WTC11 (cell line): ENCODE results near the gene KLF1. TPM values are rescaled to one million over a fixed set of nuclear protein-coding genes. Genes with fewer than 3 reads are reported as not detected.

Experiments used
- ATAC-seq: fragments of 200-7000 bp; cut with Tn5 transposase; 2 replicates; pipeline ENCODE4 v1.10.0; 2021; ENCODE audit warnings: mild to moderate bottlenecking, moderate library complexity
- CTCF ChIA-PET: fragments of 300-600 bp; sonication (Branson Sonifier 250); formaldehyde crosslinking; loops from one replicate; lab custom pipeline; 2021; ENCODE audit warnings: antibody characterized with exemption; lab: Charles Lee
- POLR2A ChIA-PET: fragments of 350-600 bp; sonication (Branson Sonifier 250); formaldehyde crosslinking; loops from one replicate; lab custom pipeline; 2021; ENCODE audit warnings: antibody characterized with exemption; lab: Charles Lee
- DNase-seq: peaks from one replicate; pipeline ENCODE4 v3.0.0; 2021; ENCODE audit warnings: low spot score
- H3K27ac Mint-ChIP-seq: 2 replicates; pipeline ENCODE4 v1.8.0; 2021; ENCODE audit warnings: mixed read lengths
- H3K27me3 Mint-ChIP-seq: 2 replicates; pipeline ENCODE4 v1.8.0; 2021; ENCODE audit warnings: low read depth, mild to moderate bottlenecking, moderate library complexity, mixed read lengths
- H3K36me3 Mint-ChIP-seq: 2 replicates; pipeline ENCODE4 v1.8.0; 2021; ENCODE audit warnings: mixed read lengths
- H3K4me1 Mint-ChIP-seq: 2 replicates; pipeline ENCODE4 v1.8.0; 2022; ENCODE audit warnings: mixed read lengths
- H3K4me3 Mint-ChIP-seq: 2 replicates; pipeline ENCODE4 v1.8.0; 2021; ENCODE audit warnings: mild to moderate bottlenecking, moderate library complexity, mixed read lengths
- H3K9me3 Mint-ChIP-seq: 2 replicates; pipeline ENCODE4 v1.8.0; 2021; ENCODE audit warnings: mixed read lengths
- ARID4B ChIP-seq: sonication (generic); formaldehyde crosslinking; IDR thresholded peaks from 2 replicates; pipeline ENCODE4 v1.8.0; 2023; ENCODE audit warnings: missing genetic modification reagents, mild to moderate bottlenecking, borderline replicate concordance
- TEAD4 ChIP-seq: sonication (generic); formaldehyde crosslinking; IDR thresholded peaks from 2 replicates; pipeline ENCODE4 v1.8.0; 2022; ENCODE audit warnings: mild to moderate bottlenecking, missing genetic modification reagents
- USF1 ChIP-seq: sonication (generic); formaldehyde crosslinking; IDR thresholded peaks from 2 replicates; pipeline ENCODE4 v1.8.0; 2022; ENCODE audit warnings: mild to moderate bottlenecking, missing genetic modification reagents
- USF2 ChIP-seq: sonication (generic); formaldehyde crosslinking; IDR thresholded peaks from 2 replicates; pipeline ENCODE4 v1.8.1; 2023; ENCODE audit warnings: mild to moderate bottlenecking, missing genetic modification reagents, moderate library complexity
- ZBTB21 ChIP-seq: sonication (generic); formaldehyde crosslinking; IDR thresholded peaks from 2 replicates; pipeline ENCODE4 v1.8.1; 2023; ENCODE audit warnings: mild to moderate bottlenecking, missing genetic modification reagents, borderline replicate concordance
- total RNA-seq: library from RNA; stranded (reverse); gene quantifications from 3 replicates; pipeline ENCODE4 v1.2.3, GENCODE V29; 2021
- TF ChIP-seq, protein P1 (sequence below): sonication (generic); formaldehyde crosslinking; IDR thresholded peaks from 2 replicates; pipeline ENCODE4 v1.8.1; 2023; ENCODE audit warnings: mild to moderate bottlenecking, missing genetic modification reagents, borderline replicate concordance
- TF ChIP-seq, protein P2 (sequence below): sonication (generic); formaldehyde crosslinking; IDR thresholded peaks from 2 replicates; pipeline ENCODE4 v1.8.1; 2023; ENCODE audit warnings: mild to moderate bottlenecking, moderate library complexity, missing genetic modification reagents

Gene KLF1
- total RNA-seq, 1 experiment from 2014 or later: 0.72 TPM

- Mint-ChIP-seq H3K4me3 (peak overlapping the region; percentile 99), H3K27me3 (no peaks in the 10 kb centered on the region; the same call in 1 of the 2 replicates), H3K9me3 (no peaks in the 10 kb centered on the region), H3K36me3 (peaks cover 24% of the 10 kb centered on the region), H3K4me1 (peaks cover 14% of the 10 kb centered on the region), H3K27ac (no peak overlapping the region)
- ATAC-seq (no peak), DNase-seq (no peak)
- POLR2A ChIA-PET: no interaction called here
- TF ChIP-seq ARID4B (CRISPR knock-in tag) (no peak), TEAD4 (CRISPR knock-in tag) (no peak), ZBTB21 (CRISPR knock-in tag) (no peak)
- TF ChIP-seq, protein P1, sequence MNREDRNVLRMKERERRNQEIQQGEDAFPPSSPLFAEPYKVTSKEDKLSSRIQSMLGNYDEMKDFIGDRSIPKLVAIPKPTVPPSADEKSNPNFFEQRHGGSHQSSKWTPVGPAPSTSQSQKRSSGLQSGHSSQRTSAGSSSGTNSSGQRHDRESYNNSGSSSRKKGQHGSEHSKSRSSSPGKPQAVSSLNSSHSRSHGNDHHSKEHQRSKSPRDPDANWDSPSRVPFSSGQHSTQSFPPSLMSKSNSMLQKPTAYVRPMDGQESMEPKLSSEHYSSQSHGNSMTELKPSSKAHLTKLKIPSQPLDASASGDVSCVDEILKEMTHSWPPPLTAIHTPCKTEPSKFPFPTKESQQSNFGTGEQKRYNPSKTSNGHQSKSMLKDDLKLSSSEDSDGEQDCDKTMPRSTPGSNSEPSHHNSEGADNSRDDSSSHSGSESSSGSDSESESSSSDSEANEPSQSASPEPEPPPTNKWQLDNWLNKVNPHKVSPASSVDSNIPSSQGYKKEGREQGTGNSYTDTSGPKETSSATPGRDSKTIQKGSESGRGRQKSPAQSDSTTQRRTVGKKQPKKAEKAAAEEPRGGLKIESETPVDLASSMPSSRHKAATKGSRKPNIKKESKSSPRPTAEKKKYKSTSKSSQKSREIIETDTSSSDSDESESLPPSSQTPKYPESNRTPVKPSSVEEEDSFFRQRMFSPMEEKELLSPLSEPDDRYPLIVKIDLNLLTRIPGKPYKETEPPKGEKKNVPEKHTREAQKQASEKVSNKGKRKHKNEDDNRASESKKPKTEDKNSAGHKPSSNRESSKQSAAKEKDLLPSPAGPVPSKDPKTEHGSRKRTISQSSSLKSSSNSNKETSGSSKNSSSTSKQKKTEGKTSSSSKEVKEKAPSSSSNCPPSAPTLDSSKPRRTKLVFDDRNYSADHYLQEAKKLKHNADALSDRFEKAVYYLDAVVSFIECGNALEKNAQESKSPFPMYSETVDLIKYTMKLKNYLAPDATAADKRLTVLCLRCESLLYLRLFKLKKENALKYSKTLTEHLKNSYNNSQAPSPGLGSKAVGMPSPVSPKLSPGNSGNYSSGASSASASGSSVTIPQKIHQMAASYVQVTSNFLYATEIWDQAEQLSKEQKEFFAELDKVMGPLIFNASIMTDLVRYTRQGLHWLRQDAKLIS (CRISPR knock-in tag): no peak
- CTCF ChIA-PET: no interaction called here
These were observed 6.6 kb upstream of the KLF1 start for GRCh38 chr19:12893582-12893981.

- CTCF ChIA-PET: interaction anchor here (0.6 to 3.4 kb wide), 11 partner anchors 10 to 163 kb away, joined by 3 to 33 read pairs (median 9); no protein-coding TSS in a partner anchor
- Mint-ChIP-seq H3K4me3 (peak overlapping the region; percentile 99), H3K36me3 (peaks cover 20% of the 10 kb centered on the region)
These were observed 4.6 kb upstream of the KLF1 start for GRCh38 chr19:12891553-12892021.

More at GRCh38 chr19:12891553-12892021, 4.6 kb upstream of the KLF1 start:
- Mint-ChIP-seq H3K4me1 (peaks cover 17% of the 10 kb centered on the region), H3K27ac (0 out of 2 replicates have a peak overlapping the region, but pooled peaks have one; percentile 88), H3K27me3 (peaks cover 15% of the 10 kb centered on the region), H3K9me3 (no peaks in the 10 kb centered on the region)
- POLR2A ChIA-PET: interaction anchor here (0.6 to 2.4 kb wide), 15 partner anchors 9 to 134 kb away, joined by 3 to 27 read pairs (median 4); partner anchors contain the start of genes CALR, DNASE2, FARSA and RAD23A
- TF ChIP-seq, protein P2, sequence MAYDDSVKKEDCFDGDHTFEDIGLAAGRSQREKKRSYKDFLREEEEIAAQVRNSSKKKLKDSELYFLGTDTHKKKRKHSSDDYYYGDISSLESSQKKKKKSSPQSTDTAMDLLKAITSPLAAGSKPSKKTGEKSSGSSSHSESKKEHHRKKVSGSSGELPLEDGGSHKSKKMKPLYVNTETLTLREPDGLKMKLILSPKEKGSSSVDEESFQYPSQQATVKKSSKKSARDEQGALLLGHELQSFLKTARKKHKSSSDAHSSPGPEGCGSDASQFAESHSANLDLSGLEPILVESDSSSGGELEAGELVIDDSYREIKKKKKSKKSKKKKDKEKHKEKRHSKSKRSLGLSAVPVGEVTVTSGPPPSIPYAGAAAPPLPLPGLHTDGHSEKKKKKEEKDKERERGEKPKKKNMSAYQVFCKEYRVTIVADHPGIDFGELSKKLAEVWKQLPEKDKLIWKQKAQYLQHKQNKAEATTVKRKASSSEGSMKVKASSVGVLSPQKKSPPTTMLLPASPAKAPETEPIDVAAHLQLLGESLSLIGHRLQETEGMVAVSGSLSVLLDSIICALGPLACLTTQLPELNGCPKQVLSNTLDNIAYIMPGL (CRISPR knock-in tag): no peak
- no peak for TF ChIP-seq USF2 (CRISPR knock-in tag)
- 0 out of 2 replicates have a peak, but pooled peaks have one; percentile 21 for TF ChIP-seq USF1 (CRISPR knock-in tag)
- DNase-seq (no peak), ATAC-seq (no peak)
